Neural progenitor cell (in vitro differentiated cells): ENCODE measurements around the gene SUB1. TPM values are rescaled to one million over a fixed set of nuclear protein-coding genes. Genes with fewer than 3 reads are reported as not detected.
"Not testable (repeated sequence)": the region's sequence is repeated elsewhere in the genome, so short reads cannot be mapped to it uniquely, and the experiment has no call there.

ENCODE experiments used
- DNase-seq: peaks from one replicate; pipeline ENCODE4 v3.0.0-alpha.2; 2016; ENCODE audit warnings: low spot score
- H2AFZ ChIP-seq: fragments of 200-600 bp; sonication (generic); replicated peaks from 2 replicates; pipeline ENCODE4 v1.6.1; 2016; ENCODE audit warnings: antibody characterized with exemption
- H3F3A ChIP-seq: fragments of 200-600 bp; sonication (generic); 2 replicates; pipeline ENCODE4 v1.6.1; 2016; ENCODE audit warnings: antibody characterized with exemption, low read depth
- H3K27ac ChIP-seq: fragments of 200-600 bp; sonication (generic); 2 replicates; pipeline ENCODE4 v1.5.1; 2016; ENCODE audit warnings: mild to moderate bottlenecking
- H3K27me3 ChIP-seq: fragments of 200-600 bp; sonication (generic); 2 replicates; pipeline ENCODE4 v1.6.1; 2016; ENCODE audit warnings: mild to moderate bottlenecking, moderate library complexity
- H3K36me3 ChIP-seq: fragments of 200-600 bp; sonication (generic); 2 replicates; pipeline ENCODE4 v1.5.1; 2016
- H3K4me1 ChIP-seq: fragments of 200-600 bp; sonication (generic); 2 replicates; pipeline ENCODE4 v1.6.1; 2016; ENCODE audit warnings: mixed run types
- H3K4me2 ChIP-seq: fragments of 200-600 bp; sonication (generic); 2 replicates; pipeline ENCODE4 v1.6.1; 2016
- H3K4me3 ChIP-seq: fragments of 200-600 bp; sonication (generic); 2 replicates; pipeline ENCODE4 v1.5.1; 2016
- H3K79me2 ChIP-seq: fragments of 200-600 bp; sonication (generic); 2 replicates; pipeline ENCODE4 v1.6.1; 2016; ENCODE audit warnings: low read depth
- H3K9ac ChIP-seq: fragments of 200-600 bp; sonication (generic); 2 replicates; pipeline ENCODE4 v1.6.1; 2016
- H3K9me3 ChIP-seq: fragments of 200-600 bp; sonication (generic); 2 replicates; pipeline ENCODE4 v1.5.1; 2016; ENCODE audit warnings: low read depth
- H4K20me1 ChIP-seq: fragments of 200-600 bp; sonication (generic); 2 replicates; pipeline ENCODE4 v1.6.1; 2016; ENCODE audit warnings: low read depth
- H3K27ac Mint-ChIP-seq: 3 replicates; pipeline ENCODE4 v1.8.0; 2021; ENCODE audit warnings: mixed read lengths
- H3K27me3 Mint-ChIP-seq: 2 replicates; pipeline ENCODE4 v1.8.0; 2022; ENCODE audit warnings: low read depth, mild to moderate bottlenecking, inconsistent platforms, moderate library complexity, mixed read lengths; ENCODE audit not compliant: insufficient read depth
- H3K36me3 Mint-ChIP-seq: 3 replicates; pipeline ENCODE4 v1.8.0; 2021; ENCODE audit warnings: mixed read lengths
- H3K4me1 Mint-ChIP-seq: 3 replicates; pipeline ENCODE4 v1.8.0; 2021; ENCODE audit warnings: mixed read lengths
- H3K4me3 Mint-ChIP-seq: 3 replicates; pipeline ENCODE4 v1.8.0; 2021; ENCODE audit warnings: mild to moderate bottlenecking, moderate library complexity, mixed read lengths
- H3K9me3 Mint-ChIP-seq: 3 replicates; pipeline ENCODE4 v1.8.0; 2020; ENCODE audit warnings: mixed read lengths
- CTCF ChIP-seq: fragments of 200-600 bp; sonication (generic); IDR thresholded peaks from 2 replicates; pipeline ENCODE4 v1.5.1; 2017; ENCODE audit warnings: antibody characterized with exemption, mild to moderate bottlenecking
- EZH2 ChIP-seq: fragments of 200-600 bp; sonication (generic); IDR thresholded peaks from 2 replicates; pipeline ENCODE4 v1.6.1; 2017; ENCODE audit warnings: antibody characterized with exemption, mild to moderate bottlenecking, moderate library complexity
- EZH2phosphoT487 ChIP-seq: fragments of 200-600 bp; sonication (generic); IDR thresholded peaks from 2 replicates; pipeline ENCODE4 v1.6.1; 2017; ENCODE audit warnings: antibody characterized with exemption
- total RNA-seq: library from RNA; depleted of rRNA; stranded (reverse); fragments of >200 nt; gene quantifications from 2 replicates; pipeline ENCODE4 v1.2.3, GENCODE V29; 2015; ENCODE audit warnings: low replicate concordance

SUB1 gene
- total RNA-seq, 1 donor from 2014 or later: 789 TPM

- peaks cover 10% of the 10 kb centered on the region for H3K9me3 Mint-ChIP-seq
- no peaks in the 10 kb centered on the region for H3K4me1 ChIP-seq
- no peaks in the 10 kb centered on the region for H4K20me1 ChIP-seq
- H3K9ac ChIP-seq: no peak overlapping the region
- no peak overlapping the region for H3K4me3 Mint-ChIP-seq
- H3K9me3 ChIP-seq: no peaks in the 10 kb centered on the region
- H3K4me1 Mint-ChIP-seq: no peaks in the 10 kb centered on the region
- H2AFZ ChIP-seq: no peak overlapping the region
- no peaks in the 10 kb centered on the region for H3K36me3 ChIP-seq
- no peaks in the 10 kb centered on the region for H3F3A ChIP-seq
- no peaks in the 10 kb centered on the region for H3K27me3 ChIP-seq
- H3K27ac Mint-ChIP-seq: no peak overlapping the region
- no peak for DNase-seq
- no peak overlapping the region for H3K4me2 ChIP-seq
- no peaks in the 10 kb centered on the region for H3K79me2 ChIP-seq
- peaks cover 4% of the 10 kb centered on the region for H3K27me3 Mint-ChIP-seq
- H3K4me3 ChIP-seq: no peak overlapping the region
- no peaks in the 10 kb centered on the region for H3K36me3 Mint-ChIP-seq
- no peak for TF ChIP-seq CTCF
- no peak for TF ChIP-seq EZH2
- no peak for TF ChIP-seq EZH2phosphoT487
- no peak overlapping the region for H3K27ac ChIP-seq
Observed at GRCh38 chr5:32551194-32551593, 34.2 kb upstream of the SUB1 start.

- H3K79me2 ChIP-seq: no peaks in the 10 kb centered on the region
- H3K36me3 ChIP-seq: no peaks in the 10 kb centered on the region
- H3K27ac ChIP-seq: no peak overlapping the region
- no peak for DNase-seq
- H3K4me1 ChIP-seq: no peaks in the 10 kb centered on the region
- Mint-ChIP-seq H3K27me3 (peaks cover 4% of the 10 kb centered on the region), H3K4me1 (peaks cover under 1% of the 10 kb centered on the region), H3K36me3 (no peaks in the 10 kb centered on the region), H3K9me3 (peaks cover 10% of the 10 kb centered on the region), H3K4me3 (no peak overlapping the region), H3K27ac (no peak overlapping the region)
- H3K4me2 ChIP-seq: no peak overlapping the region
- no peak overlapping the region for H2AFZ ChIP-seq
- no peak overlapping the region for H3K9ac ChIP-seq
- no peak overlapping the region for H3K4me3 ChIP-seq
- no peaks in the 10 kb centered on the region for H3K9me3 ChIP-seq
- H3F3A ChIP-seq: no peaks in the 10 kb centered on the region
- no peak for TF ChIP-seq EZH2phosphoT487
- no peak for TF ChIP-seq CTCF
- TF ChIP-seq EZH2: no peak
- no peaks in the 10 kb centered on the region for H4K20me1 ChIP-seq
- H3K27me3 ChIP-seq: no peaks in the 10 kb centered on the region
Observed at GRCh38 chr5:32551865-32552264, 33.5 kb upstream of the SUB1 start.

- not testable (repeated sequence) for H3K4me1 ChIP-seq, H3K4me1 Mint-ChIP-seq, H3K36me3 ChIP-seq, H3K36me3 Mint-ChIP-seq, H3K4me3 Mint-ChIP-seq, H4K20me1 ChIP-seq, H3K9me3 ChIP-seq, H3K9ac ChIP-seq, DNase-seq, H3K27me3 Mint-ChIP-seq, H3K4me3 ChIP-seq, H3K27ac ChIP-seq, H3F3A ChIP-seq, H3K4me2 ChIP-seq, H2AFZ ChIP-seq, H3K79me2 ChIP-seq, H3K27me3 ChIP-seq, H3K9me3 Mint-ChIP-seq, H3K27ac Mint-ChIP-seq
Observed at GRCh38 chr5:32552491-32552890, 32.9 kb upstream of the SUB1 start.

GRCh38 chr5:32552936-32553335 is 32.4 kb upstream of the SUB1 start:
- no peaks in the 10 kb centered on the region for H3K36me3 ChIP-seq
- peaks cover 9% of the 10 kb centered on the region for H3K4me1 Mint-ChIP-seq
- no peaks in the 10 kb centered on the region for H3K4me1 ChIP-seq
- H3K4me2 ChIP-seq: no peak overlapping the region
- H3K27me3 ChIP-seq: no peaks in the 10 kb centered on the region
- no peak overlapping the region for H3K4me3 Mint-ChIP-seq
- H3K4me3 ChIP-seq: no peak overlapping the region
- H2AFZ ChIP-seq: no peak overlapping the region
- H3K9me3 Mint-ChIP-seq: peaks cover 9% of the 10 kb centered on the region
- H3K9me3 ChIP-seq: no peaks in the 10 kb centered on the region
- H3K27ac Mint-ChIP-seq: no peak overlapping the region
- TF ChIP-seq EZH2phosphoT487 (no peak), EZH2 (no peak), CTCF (no peak)
- peaks cover 4% of the 10 kb centered on the region for H3K27me3 Mint-ChIP-seq
- H3F3A ChIP-seq: no peaks in the 10 kb centered on the region
- H3K27ac ChIP-seq: no peak overlapping the region
- no peaks in the 10 kb centered on the region for H4K20me1 ChIP-seq
- H3K9ac ChIP-seq: no peak overlapping the region
- DNase-seq: no peak
- no peaks in the 10 kb centered on the region for H3K79me2 ChIP-seq
- peaks cover 2% of the 10 kb centered on the region for H3K36me3 Mint-ChIP-seq

- H3K4me3 ChIP-seq, H3K9me3 ChIP-seq, H3K27ac ChIP-seq, H3K4me1 ChIP-seq, H3K4me2 ChIP-seq, H3K27me3 ChIP-seq, H3K36me3 Mint-ChIP-seq, H4K20me1 ChIP-seq, H2AFZ ChIP-seq, H3K9ac ChIP-seq, H3F3A ChIP-seq, DNase-seq, H3K9me3 Mint-ChIP-seq, H3K36me3 ChIP-seq, H3K4me3 Mint-ChIP-seq, H3K4me1 Mint-ChIP-seq, H3K27ac Mint-ChIP-seq, H3K79me2 ChIP-seq, H3K27me3 Mint-ChIP-seq: not testable (repeated sequence)
Observed at GRCh38 chr5:32554181-32554780, 31.1 kb upstream of the SUB1 start.

- not testable (repeated sequence) for H3K9me3 Mint-ChIP-seq, H3K27ac ChIP-seq, H3K4me3 Mint-ChIP-seq, H3K4me1 ChIP-seq, H2AFZ ChIP-seq, H3K36me3 Mint-ChIP-seq, H3K79me2 ChIP-seq, H3K36me3 ChIP-seq, H3F3A ChIP-seq, H3K27me3 ChIP-seq, H3K4me1 Mint-ChIP-seq, H3K9me3 ChIP-seq, H3K4me2 ChIP-seq, H3K27ac Mint-ChIP-seq, H3K9ac ChIP-seq, H3K27me3 Mint-ChIP-seq, H4K20me1 ChIP-seq, DNase-seq, H3K4me3 ChIP-seq
Observed at GRCh38 chr5:32556543-32556942, 28.8 kb upstream of the SUB1 start.
